Inflammatory macrophage treated with lipopolysaccharide for 4 hours (primary cell): ENCODE data around the gene ODC1.
A peak's percentile ranks its signal among the peaks of the same experiment; 100 is the strongest.
"Not testable (repeated sequence)": the region's sequence is repeated elsewhere in the genome, so short reads cannot be mapped to it uniquely, and the experiment has no call there.

Experiments
- DNase-seq: peaks from one replicate; pipeline ENCODE4 v3.0.0-alpha.2; 2020

Gene ODC1

GRCh38 chr2:10452312-10452711 is 4.2 kb upstream of the ODC1 start:
- DNase-seq = no peak

GRCh38 chr2:10451819-10452218 is 3.7 kb upstream of the ODC1 start:
- DNase-seq = no peak

GRCh38 chr2:10449838-10450691 is 1.9 kb upstream of the ODC1 start:
- DNase-seq = no peak

- DNase-seq = no peak
These were observed 1.3 kb upstream of the ODC1 start for GRCh38 chr2:10449486-10449831.

GRCh38 chr2:10448576-10449485 is 704 bp upstream of the ODC1 start:
- peak; percentile 56 for DNase-seq

GRCh38 chr2:10447300-10447894 is 730 bp downstream of the ODC1 start:
- peak; percentile 76 for DNase-seq

GRCh38 chr2:10446631-10447030 is 1.5 kb downstream of the ODC1 start:
- no peak for DNase-seq

- DNase-seq = no peak
These were observed 3.7 kb downstream of the ODC1 start for GRCh38 chr2:10444463-10444862.

GRCh38 chr2:10442469-10443126 is 5.5 kb downstream of the ODC1 start:
- DNase-seq = not testable (repeated sequence)

GRCh38 chr2:10441948-10442347 is 6.2 kb downstream of the ODC1 start:
- DNase-seq = peak; percentile 11

- DNase-seq = no peak
These were observed 7.4 kb downstream of the ODC1 start for GRCh38 chr2:10440736-10441135.

- DNase-seq = no peak
These were observed 8.2 kb downstream of the ODC1 start for GRCh38 chr2:10439971-10440370.

- no peak for DNase-seq
These were observed 8.8 kb downstream of the ODC1 start for GRCh38 chr2:10439185-10439879.

GRCh38 chr2:10438688-10439087 is 9.4 kb downstream of the ODC1 start:
- DNase-seq = no peak

- no peak for DNase-seq
These were observed 10.3 kb downstream of the ODC1 start for GRCh38 chr2:10437806-10438205.

- no peak for DNase-seq
These were observed 11.5 kb downstream of the ODC1 start for GRCh38 chr2:10436583-10437110.

- DNase-seq = no peak
These were observed 12.3 kb downstream of the ODC1 start for GRCh38 chr2:10435820-10436204.

GRCh38 chr2:10434886-10435819 is 13.0 kb downstream of the ODC1 start:
- peak; percentile 61 for DNase-seq

GRCh38 chr2:10433947-10434885 is 13.9 kb downstream of the ODC1 start:
- no peak for DNase-seq
